Measurements from ENCODE around the gene GPBAR1.

- TF ChIP-seq EZH2phosphoT487 (conservative IDR thresholded peaks at IDR 0.05; ENCODE audit: low read length), result no peak
- TF ChIP-seq, protein P1, sequence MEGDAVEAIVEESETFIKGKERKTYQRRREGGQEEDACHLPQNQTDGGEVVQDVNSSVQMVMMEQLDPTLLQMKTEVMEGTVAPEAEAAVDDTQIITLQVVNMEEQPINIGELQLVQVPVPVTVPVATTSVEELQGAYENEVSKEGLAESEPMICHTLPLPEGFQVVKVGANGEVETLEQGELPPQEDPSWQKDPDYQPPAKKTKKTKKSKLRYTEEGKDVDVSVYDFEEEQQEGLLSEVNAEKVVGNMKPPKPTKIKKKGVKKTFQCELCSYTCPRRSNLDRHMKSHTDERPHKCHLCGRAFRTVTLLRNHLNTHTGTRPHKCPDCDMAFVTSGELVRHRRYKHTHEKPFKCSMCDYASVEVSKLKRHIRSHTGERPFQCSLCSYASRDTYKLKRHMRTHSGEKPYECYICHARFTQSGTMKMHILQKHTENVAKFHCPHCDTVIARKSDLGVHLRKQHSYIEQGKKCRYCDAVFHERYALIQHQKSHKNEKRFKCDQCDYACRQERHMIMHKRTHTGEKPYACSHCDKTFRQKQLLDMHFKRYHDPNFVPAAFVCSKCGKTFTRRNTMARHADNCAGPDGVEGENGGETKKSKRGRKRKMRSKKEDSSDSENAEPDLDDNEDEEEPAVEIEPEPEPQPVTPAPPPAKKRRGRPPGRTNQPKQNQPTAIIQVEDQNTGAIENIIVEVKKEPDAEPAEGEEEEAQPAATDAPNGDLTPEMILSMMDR (IDR thresholded peaks at IDR 0.05; ENCODE audit: insufficient read depth, low read length, poor library complexity, severe bottlenecking), result no peak
These were observed 11.1 kb upstream of the GPBAR1 start for GRCh38 chr2:218249691-218250090.

Data from SU-DHL-6 (cell line).